RPMI8226 (cell line): Measurements from ENCODE around the gene REM2.

Experiments used
- DNase-seq: peaks from one replicate; pipeline ENCODE4 v3.0.0-alpha.2; 2015

REM2 gene

GRCh38 chr14:22883173-22883976 lies at the start of gene REM2:
Gene REM2 (plus strand): TSS chr14:22883222. CDS start chr14:22883288, 66 bp downstream.
- DNase-seq = no peak

- DNase-seq = no peak
Measured at GRCh38 chr14:22835505-22835904, 47.5 kb upstream of the REM2 start.

- DNase-seq = no peak
Measured at GRCh38 chr14:22836301-22837113, 46.5 kb upstream of the REM2 start, which contains the start of gene MMP14. Gene MMP14 (plus strand): TSS chr14:22836585. CDS start chr14:22836818, 233 bp downstream.

- no peak for DNase-seq
Measured at GRCh38 chr14:22837114-22837749, 45.8 kb upstream of the REM2 start.

- DNase-seq = no peak
Measured at GRCh38 chr14:22837750-22838538, 45.1 kb upstream of the REM2 start.

GRCh38 chr14:22838631-22839041 lies 44.4 kb upstream of the REM2 start:
- DNase-seq = no peak

GRCh38 chr14:22839159-22839779 lies 43.8 kb upstream of the REM2 start:
- DNase-seq = no peak

GRCh38 chr14:22841311-22841710 lies 41.7 kb upstream of the REM2 start:
- DNase-seq = no peak

- no peak for DNase-seq
Measured at GRCh38 chr14:22841769-22842168, 41.3 kb upstream of the REM2 start.

- no peak for DNase-seq
Measured at GRCh38 chr14:22842211-22843122, 40.6 kb upstream of the REM2 start.

- no peak for DNase-seq
Measured at GRCh38 chr14:22843123-22843925, 39.7 kb upstream of the REM2 start.

GRCh38 chr14:22844221-22845102 lies 38.6 kb upstream of the REM2 start:
- DNase-seq = no peak

GRCh38 chr14:22845103-22845394 lies 38.0 kb upstream of the REM2 start:
- DNase-seq = no peak

GRCh38 chr14:22845821-22846625 lies 37.0 kb upstream of the REM2 start:
- no peak for DNase-seq

GRCh38 chr14:22846811-22847307 lies 36.2 kb upstream of the REM2 start:
- DNase-seq = no peak

- no peak for DNase-seq
Measured at GRCh38 chr14:22847661-22848341, 35.2 kb upstream of the REM2 start.

GRCh38 chr14:22848351-22849164 lies 34.5 kb upstream of the REM2 start:
- no peak for DNase-seq
